Measurements from ENCODE around the gene METTL26.
A peak's percentile ranks its signal among the peaks of the same experiment; 100 is the strongest.

The METTL26 gene

GRCh38 chr16:674968-675883 lies 39.1 kb upstream of the METTL26 start, which contains the start of gene RHBDL1:
TSS of gene RHBDL1 (plus strand) at chr16:675671. CDS start at chr16:675791, 120 bp downstream.
- no peak for DNase-seq

DNA sequence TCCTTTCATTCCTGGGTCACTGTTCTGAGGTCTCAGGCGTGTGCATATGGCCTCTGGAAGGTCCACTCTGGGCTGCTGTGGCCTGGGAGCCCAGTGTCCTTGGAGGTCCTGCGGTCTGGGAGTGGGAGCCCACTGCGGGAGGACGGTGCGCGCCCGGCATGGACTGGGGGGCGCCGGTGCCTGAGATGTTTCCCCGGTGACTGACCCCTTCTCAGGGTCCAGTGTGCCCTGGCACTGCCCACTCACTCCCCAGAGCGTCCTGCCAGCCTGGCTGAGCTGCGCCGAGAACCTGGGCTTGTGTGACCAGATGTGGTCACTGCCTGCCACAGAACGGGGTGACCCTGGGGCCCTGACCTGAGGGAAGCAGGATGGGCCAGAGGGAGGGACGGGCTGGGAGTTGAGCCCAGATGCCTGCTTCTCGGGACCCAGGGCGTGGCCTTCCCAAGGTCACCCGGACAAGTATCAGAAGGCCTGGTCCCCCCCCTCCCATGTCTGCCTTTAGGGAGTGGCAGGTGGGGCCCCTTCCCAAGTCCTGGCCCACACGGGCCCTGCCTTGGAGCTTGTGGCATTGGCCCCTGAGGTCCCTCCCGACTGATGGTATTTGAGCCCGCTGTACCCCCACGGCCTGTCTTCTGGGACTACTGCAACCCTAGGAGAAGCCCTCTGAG lies 38.2 kb upstream of the METTL26 start:
- no peak for DNase-seq

DNA sequence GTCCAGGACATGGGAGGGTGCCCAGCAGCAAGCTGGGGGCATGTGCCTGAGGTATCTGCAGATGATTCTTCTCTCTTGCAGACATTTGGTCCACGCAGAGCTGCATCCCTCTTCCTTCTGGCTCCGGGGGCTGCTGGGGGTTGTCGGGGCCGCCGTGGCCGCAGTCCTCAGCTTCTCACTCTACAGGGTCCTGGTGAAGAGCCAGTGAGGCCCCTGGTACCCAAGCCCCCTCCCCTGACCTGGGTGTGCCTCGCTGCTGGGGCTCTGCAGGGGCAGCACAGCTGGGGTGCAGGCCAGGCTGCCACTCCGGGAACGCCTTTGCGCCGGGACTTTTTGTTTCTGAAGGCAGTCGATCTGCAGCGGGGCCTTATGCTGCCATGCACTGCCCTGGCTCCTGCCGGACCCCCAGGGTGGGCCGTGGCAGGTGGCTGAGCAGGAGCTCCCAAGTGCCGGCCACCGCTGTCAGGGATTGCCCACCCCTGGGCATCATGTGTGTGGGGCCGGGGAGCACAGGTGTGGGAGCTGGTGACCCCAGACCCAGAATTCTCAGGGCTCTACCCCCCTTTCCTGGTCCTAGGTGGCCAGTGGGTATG lies 37.4 kb upstream of the METTL26 start:
- DNase-seq: no peak

GRCh38 chr16:672851-673250 lies 36.7 kb upstream of the METTL26 start:
- DNase-seq: no peak

- no peak for DNase-seq
Measured at GRCh38 chr16:672371-672770, 36.3 kb upstream of the METTL26 start.

DNA sequence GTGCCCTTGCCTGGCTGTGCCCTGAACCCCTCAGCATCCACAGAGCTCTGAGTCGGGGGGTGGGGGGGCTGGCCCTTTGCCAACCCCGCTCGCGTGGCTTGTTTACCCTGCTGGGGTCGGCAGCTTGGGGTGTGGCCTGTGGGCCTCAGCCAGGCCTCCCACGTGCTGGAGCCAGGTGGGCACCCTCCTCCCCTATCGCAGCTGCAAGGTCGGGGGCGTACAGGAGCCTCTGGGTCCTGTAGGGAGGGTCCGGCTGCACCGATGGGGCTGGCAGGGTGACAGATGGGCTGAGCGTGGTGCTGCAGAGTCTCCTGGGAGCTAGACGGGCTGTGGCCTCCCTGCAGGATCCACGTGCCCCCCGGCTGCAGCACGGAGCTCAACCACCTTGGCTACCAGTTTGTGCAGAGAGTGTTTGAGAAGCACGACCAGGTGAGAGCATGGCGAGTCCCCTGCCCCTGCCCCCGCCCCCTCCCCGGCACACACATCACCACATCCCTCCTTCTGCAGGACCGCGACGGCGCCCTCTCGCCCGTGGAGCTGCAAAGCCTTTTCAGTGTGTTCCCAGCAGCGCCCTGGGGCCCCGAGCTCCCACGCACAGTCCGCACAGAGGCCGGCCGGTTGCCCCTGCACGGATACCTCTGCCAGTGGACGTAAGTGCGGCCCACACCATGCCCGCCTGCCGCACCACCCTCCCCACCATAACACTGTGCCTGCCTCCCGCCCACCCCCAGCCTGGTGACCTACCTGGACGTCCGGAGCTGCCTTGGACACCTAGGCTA lies 35.4 kb upstream of the METTL26 start:
- no peak for DNase-seq

GRCh38 chr16:670485-671352 lies 34.6 kb upstream of the METTL26 start:
- no peak for DNase-seq

- no peak for DNase-seq
Measured at GRCh38 chr16:669666-670065, 33.6 kb upstream of the METTL26 start.

DNA sequence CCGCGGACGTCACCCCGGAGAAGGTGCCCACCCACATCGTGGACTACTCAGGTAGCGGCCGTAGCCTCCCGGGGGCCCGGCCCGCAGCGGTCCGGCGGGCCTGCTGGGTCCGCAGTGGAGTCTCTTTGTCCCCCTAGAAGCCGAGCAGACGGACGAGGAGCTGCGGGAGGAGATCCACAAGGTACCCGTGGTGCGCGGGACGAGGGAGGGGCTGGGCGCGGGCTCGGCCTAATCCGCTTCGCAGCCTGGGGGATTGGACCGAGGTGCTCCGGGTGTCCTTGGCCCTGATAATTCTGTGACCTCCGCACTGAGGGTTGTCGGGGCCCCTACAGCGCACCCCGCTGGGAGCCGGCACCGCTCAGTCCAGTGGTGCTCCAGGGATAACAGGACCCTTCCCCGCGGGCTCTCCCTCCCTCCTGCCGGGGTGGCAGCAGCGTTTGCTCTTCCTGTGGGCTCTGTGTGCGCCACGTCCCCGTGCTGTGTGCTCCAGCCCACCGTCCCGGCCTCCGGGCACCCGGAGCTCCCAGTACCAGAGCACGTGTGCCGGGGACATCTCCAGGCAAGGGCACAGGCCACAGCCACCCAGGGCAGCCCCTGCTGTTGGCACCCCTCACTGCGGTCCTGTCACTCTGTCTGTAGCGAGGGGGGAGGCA lies 32.5 kb upstream of the METTL26 start:
- DNase-seq: no peak

GRCh38 chr16:667780-668518 lies 31.8 kb upstream of the METTL26 start, which contains the start of gene RHOT2:
TSS of gene RHOT2 (plus strand) at chr16:668132. CDS start at chr16:668200, 68 bp downstream.
- peak; percentile 82 to 94 (median 86) for DNase-seq

DNA sequence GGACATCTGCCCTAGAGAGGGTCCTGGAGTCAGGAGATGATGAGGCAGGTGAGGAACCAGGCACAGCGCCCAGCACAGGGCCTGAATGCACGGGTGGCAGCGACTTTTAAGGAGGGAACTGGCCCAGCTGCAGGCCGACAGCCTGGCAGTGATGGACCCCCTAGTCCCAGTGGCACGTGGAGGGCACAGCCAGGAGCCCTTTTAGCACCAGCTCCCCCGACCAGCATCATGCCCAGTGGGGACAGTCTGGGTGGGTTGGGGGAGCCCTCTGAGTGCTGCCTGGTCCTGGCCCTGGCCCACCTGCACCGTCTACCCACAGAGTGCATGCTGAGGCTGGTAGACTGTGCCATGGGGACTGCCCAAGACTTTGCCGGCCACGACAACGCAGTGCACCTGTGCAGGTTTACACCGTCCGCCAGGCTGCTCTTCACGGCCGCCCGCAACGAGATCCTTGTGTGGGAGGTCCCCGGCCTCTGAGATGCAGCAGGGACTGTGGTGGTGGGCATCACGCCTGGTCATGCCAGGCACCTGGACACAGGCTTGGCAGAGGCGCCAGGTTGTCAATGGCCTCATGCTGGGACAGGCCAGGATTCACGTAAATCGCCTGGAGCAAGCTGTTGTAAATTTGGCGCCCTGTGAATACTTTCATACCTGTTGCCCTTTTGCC lies 31.1 kb upstream of the METTL26 start:
- no peak for DNase-seq

DNA sequence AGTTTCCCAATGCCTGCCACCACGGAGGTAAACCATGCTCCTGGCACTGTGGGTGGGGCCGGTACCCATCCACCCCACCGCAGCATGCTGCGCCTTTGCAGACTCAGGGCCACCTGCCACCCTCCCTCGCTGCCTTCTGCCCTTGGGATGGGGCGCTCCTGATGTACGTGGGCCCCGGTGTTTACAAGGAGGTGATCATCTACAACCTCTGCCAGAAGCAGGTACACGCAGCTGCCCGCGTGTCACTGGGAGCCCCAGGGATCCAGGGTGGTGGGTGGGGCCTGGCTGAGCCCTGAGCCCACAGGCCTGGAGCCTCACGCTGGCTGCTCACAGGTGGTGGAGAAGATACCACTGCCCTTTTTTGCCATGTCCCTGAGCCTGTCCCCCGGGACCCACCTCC lies 30.5 kb upstream of the METTL26 start:
- DNase-seq: no peak

DNA sequence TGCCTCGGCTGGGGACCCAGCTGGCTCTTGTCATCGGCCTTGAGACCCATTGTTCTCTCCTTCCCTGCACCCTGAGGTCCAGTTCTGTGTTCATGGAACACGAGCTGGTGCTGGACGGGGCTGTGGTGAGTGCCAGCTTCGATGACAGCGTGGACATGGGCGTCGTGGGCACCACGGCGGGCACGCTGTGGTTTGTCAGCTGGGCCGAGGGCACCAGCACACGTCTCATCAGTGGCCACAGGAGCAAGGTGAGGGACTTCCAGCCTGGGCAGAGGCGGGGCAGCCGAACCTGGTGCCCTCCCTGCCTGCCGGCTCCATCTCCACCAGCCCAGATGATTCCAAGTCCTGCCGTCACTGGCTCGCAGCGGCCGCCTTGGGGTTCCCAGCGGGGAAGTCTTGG lies 26.5 kb upstream of the METTL26 start:
- no peak for DNase-seq

DNA sequence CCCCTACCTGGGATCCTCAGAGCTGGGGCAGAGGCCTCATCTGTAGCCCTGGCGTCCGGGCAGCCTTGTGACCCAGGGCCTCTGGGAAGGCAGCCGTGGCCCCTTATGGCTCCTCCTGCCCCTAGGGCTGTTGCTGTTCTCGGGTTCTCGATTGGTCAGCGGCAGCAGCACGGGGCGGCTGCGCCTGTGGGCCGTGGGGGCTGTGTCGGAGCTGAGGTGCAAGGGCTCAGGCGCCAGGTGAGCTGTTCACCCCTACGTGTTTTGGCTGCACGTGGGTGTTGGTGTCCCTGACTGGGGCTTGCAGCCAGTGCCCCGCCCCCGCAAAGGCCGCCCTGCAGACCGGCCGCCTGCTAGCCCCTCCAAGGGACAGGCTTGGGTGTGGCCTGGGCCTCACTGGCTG lies 26.0 kb upstream of the METTL26 start:
- no peak for DNase-seq

DNA sequence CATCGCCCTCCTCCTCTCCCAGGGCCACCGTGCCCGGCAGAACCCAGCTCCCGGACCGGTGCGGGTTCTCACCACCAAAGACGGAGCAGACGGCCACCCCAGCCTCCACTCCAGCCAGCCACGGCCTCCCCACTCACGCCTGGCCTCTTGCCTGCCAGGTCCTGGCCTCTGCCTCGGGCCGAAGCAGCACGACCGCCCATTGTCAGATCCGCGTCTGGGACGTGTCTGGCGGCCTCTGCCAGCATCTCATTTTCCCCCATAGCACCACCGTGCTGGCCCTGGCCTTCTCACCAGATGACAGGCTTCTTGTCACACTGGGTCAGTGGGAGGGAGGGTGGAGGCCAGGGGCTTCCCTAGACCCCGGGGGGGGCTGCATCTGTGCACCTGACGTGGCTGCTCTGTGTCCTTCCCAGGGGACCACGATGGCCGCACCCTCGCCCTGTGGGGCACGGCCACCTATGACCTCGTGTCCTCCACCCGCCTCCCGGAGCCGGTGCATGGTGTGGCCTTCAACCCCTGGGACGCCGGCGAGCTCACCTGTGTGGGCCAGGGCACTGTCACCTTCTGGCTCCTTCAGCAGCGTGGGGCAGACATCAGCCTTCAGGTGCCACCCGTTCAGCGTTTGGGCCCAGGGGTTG lies 25.2 kb upstream of the METTL26 start:
- no peak for DNase-seq

- peak; percentile 48 to 72 (median 61) for DNase-seq
Measured at GRCh38 chr16:660459-661183, 24.5 kb upstream of the METTL26 start.

GRCh38 chr16:660132-660458 lies 24.0 kb upstream of the METTL26 start:
- no peak for DNase-seq

DNA sequence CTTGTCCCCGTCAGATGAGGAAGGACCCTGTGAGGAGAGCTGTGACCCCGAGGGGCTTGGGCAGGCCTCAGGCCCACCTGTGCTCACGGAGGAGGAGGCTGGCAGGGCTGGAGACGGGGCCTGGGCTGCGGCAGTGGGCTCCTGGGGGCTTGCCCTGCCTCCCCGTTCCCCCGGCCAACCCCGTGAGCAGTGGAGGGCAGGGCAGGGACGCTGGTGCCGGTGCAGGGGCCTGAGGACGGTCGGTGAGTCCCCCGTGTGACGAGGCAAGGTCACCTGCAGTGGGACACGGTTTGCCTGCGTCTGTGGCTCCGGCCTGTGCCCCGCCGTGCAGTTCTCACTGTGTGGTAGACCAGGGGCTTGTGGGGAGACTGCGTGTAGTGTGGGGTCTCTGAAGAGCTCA lies 23.5 kb upstream of the METTL26 start:
- DNase-seq: no peak

Data from T-helper 1 cell (primary cell).